GM12874 (cell line): ENCODE measurements around the gene PDE4D.

ENCODE experiments used
- CTCF ChIP-seq: IDR thresholded peaks from 2 replicates; pipeline ENCODE4 v1.5.1; 2011; ENCODE audit warnings: low read depth, mild to moderate bottlenecking, control low read depth, low read length, moderate library complexity; ENCODE audit not compliant: insufficient read depth

PDE4D gene

GRCh38 chr5:59246145-59246869 lies 647.2 kb downstream of the PDE4D start:
- no peak for TF ChIP-seq CTCF

- TF ChIP-seq CTCF, result no peak
Measured at GRCh38 chr5:59245198-59245597, 648.3 kb downstream of the PDE4D start.

DNA sequence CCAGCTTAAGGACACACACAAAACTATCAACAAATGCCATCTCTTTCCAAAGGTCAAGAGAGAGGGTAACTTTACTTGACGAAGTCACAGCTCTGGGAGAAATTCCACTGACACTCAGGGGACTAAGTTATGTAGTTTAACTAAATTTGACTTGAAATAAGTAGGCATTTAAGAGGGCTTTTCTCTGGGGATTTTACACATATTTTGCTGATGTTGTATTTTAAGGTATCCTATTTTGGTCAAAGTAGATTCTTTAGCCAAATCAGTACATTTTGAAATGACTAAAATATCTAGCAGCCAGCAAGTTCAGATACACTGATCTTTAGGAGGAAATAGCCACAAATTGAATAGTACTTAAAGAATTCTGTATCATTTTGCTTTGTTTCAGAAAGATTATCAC lies 652.0 kb downstream of the PDE4D start:
- no peak for TF ChIP-seq CTCF

GRCh38 chr5:59241119-59241518 lies 652.4 kb downstream of the PDE4D start:
- TF ChIP-seq CTCF, result no peak

- no peak for TF ChIP-seq CTCF
Measured at GRCh38 chr5:59238126-59238902, 655.2 kb downstream of the PDE4D start.

DNA sequence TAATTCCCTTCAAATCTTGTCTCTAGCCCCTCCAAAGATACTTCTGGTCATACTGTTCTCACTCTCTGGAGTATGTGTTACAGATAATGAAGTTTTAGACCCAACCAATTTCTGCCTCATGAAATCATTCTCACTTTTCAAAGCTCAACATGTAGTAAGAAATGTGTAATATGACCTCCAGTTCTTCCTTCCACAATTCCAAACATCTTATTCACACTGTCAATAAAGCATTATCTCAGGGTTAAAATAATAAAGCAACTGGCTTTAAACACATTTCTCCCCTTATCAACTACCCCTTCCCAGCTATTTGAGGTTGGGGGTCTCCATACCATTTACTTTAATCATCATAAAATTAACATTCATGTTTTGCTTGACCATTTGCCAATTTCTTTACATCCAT lies 656.5 kb downstream of the PDE4D start:
- no peak for TF ChIP-seq CTCF

GRCh38 chr5:59236448-59236847 lies 657.1 kb downstream of the PDE4D start:
- TF ChIP-seq CTCF, result no peak
